HepG2 (cell line): ENCODE results near the gene NDE1. TPM values are rescaled to one million over a fixed set of nuclear protein-coding genes. Genes with fewer than 3 reads are reported as not detected.
A peak's percentile ranks its signal among the peaks of the same experiment; 100 is the strongest.

ENCODE experiments used
- BCL6 ChIP-seq: IDR thresholded peaks from 2 replicates; pipeline ENCODE4 v1.6.1; 2016; ENCODE audit warnings: missing genetic modification reagents, missing compliant biosample characterization
- GTF2F1 ChIP-seq: fragments of 150-350 bp; IDR thresholded peaks from 2 replicates; pipeline ENCODE4 v1.6.1; 2014; ENCODE audit warnings: low read length
- HOXA5 ChIP-seq: sonication (generic); formaldehyde crosslinking; IDR thresholded peaks from 2 replicates; pipeline ENCODE4 v1.4.0; 2020; ENCODE audit warnings: missing genetic modification reagents
- MTA1 ChIP-seq: sonication (generic); formaldehyde crosslinking; IDR thresholded peaks from 2 replicates; pipeline ENCODE4 v1.4.0; 2020; ENCODE audit warnings: missing genetic modification reagents, mild to moderate bottlenecking, borderline replicate concordance
- MTF1 ChIP-seq: sonication (generic); formaldehyde crosslinking; IDR thresholded peaks from 2 replicates; pipeline ENCODE4 v1.5.0; 2020; ENCODE audit warnings: missing genetic modification reagents
- MXI1 ChIP-seq: IDR thresholded peaks from 3 replicates; pipeline ENCODE4 v1.6.1; 2012; ENCODE audit warnings: low read depth, low read length, inconsistent platforms, borderline replicate concordance
- NR1H2 ChIP-seq: sonication (generic); formaldehyde crosslinking; IDR thresholded peaks from 2 replicates; pipeline ENCODE4 v1.8.1; 2022; ENCODE audit warnings: low read depth, missing genetic modification reagents, borderline replicate concordance
- SMARCC2 ChIP-seq: fragments of 450-650 bp; IDR thresholded peaks from 2 replicates; pipeline ENCODE4 v1.6.1; 2017; ENCODE audit warnings: antibody characterized with exemption, mild to moderate bottlenecking
- TARDBP ChIP-seq: sonication (generic); formaldehyde crosslinking; IDR thresholded peaks from 2 replicates; pipeline ENCODE4 v1.8.0; 2022; ENCODE audit warnings: mild to moderate bottlenecking, missing genetic modification reagents
- TBP ChIP-seq: sonication (generic); formaldehyde crosslinking; IDR thresholded peaks from 2 replicates; pipeline ENCODE4 v1.5.0; 2020; ENCODE audit warnings: missing genetic modification reagents
- THYN1 ChIP-seq: sonication (generic); formaldehyde crosslinking; IDR thresholded peaks from 2 replicates; pipeline ENCODE4 v1.8.1; 2023; ENCODE audit warnings: low read depth, mild to moderate bottlenecking, moderate library complexity, missing genetic modification reagents, borderline replicate concordance
- ZNF124 ChIP-seq: sonication (generic); formaldehyde crosslinking; IDR thresholded peaks from 2 replicates; pipeline ENCODE4 v1.4.0; 2020; ENCODE audit warnings: missing genetic modification reagents
- ZNF138 ChIP-seq: sonication (generic); formaldehyde crosslinking; IDR thresholded peaks from 2 replicates; pipeline ENCODE4 v1.5.0; 2020; ENCODE audit warnings: mild to moderate bottlenecking, low read depth, missing genetic modification reagents
- ZNF556 ChIP-seq: sonication (generic); formaldehyde crosslinking; IDR thresholded peaks from 2 replicates; pipeline ENCODE4 v1.4.0; 2020; ENCODE audit warnings: mild to moderate bottlenecking, missing genetic modification reagents, borderline replicate concordance
- polyA plus RNA-seq, 8 experiments: library from polyadenylated mRNA; depleted of rRNA in 3 of 8; stranded (reverse) in 7 of 8; unstranded in 1 of 8; fragments of >200 nt; fragmentation: Illumina TruSeq in 4 of 8; extraction: Trizol in 4 of 8; gene quantifications; 2 replicates each; pipeline versions ENCODE4 v1.2.1 to v1.2.3, GENCODE V29; 2011 to 2016; ENCODE audit warnings: low read depth in 4 of 8, missing spikeins in 1 of 8, mixed read lengths in 1 of 8; ENCODE audit not compliant: insufficient read depth in 1 of 8
- total RNA-seq, 5 experiments: library from RNA; depleted of rRNA; stranded (reverse); fragments of >200 nt; fragmentation: Illumina TruSeq; extraction: Trizol; gene quantifications; 2 replicates each; pipeline ENCODE4 v1.2.3, GENCODE V29; 2016; ENCODE audit warnings: low read depth in 1 of 5
- TF ChIP-seq, protein P1 (sequence below): fragments of 450-650 bp; IDR thresholded peaks from 2 replicates; pipeline ENCODE4 v1.6.1; 2017
- TF ChIP-seq, protein P2 (sequence below): sonication (generic); formaldehyde crosslinking; IDR thresholded peaks from 2 replicates; pipeline ENCODE4 v1.5.1; 2020; ENCODE audit warnings: missing genetic modification reagents, mild to moderate bottlenecking, borderline replicate concordance
- TF ChIP-seq, protein P3 (sequence below): sonication (generic); formaldehyde crosslinking; IDR thresholded peaks from 2 replicates; pipeline ENCODE4 v1.4.0; 2020; ENCODE audit warnings: missing genetic modification reagents, borderline replicate concordance
- TF ChIP-seq, protein P4 (sequence below): sonication (generic); formaldehyde crosslinking; IDR thresholded peaks from 2 replicates; pipeline ENCODE4 v1.5.1; 2020; ENCODE audit warnings: mild to moderate bottlenecking, missing genetic modification reagents
- TF ChIP-seq, protein P5 (sequence below): IDR thresholded peaks from 2 replicates; pipeline ENCODE4 v1.6.1; 2012; ENCODE audit warnings: inconsistent platforms
- TF ChIP-seq, protein P6 (sequence below): sonication (generic); formaldehyde crosslinking; IDR thresholded peaks from 2 replicates; pipeline ENCODE4 v1.4.0; 2020; ENCODE audit warnings: missing genetic modification reagents, mild to moderate bottlenecking, borderline replicate concordance

NDE1 gene
- total and polyA plus RNA-seq, 2 of the 13 experiments (the other 11 are each of a cell fraction or from before 2014, with no cell fraction given) = 40.9 to 72.5 TPM

DNA sequence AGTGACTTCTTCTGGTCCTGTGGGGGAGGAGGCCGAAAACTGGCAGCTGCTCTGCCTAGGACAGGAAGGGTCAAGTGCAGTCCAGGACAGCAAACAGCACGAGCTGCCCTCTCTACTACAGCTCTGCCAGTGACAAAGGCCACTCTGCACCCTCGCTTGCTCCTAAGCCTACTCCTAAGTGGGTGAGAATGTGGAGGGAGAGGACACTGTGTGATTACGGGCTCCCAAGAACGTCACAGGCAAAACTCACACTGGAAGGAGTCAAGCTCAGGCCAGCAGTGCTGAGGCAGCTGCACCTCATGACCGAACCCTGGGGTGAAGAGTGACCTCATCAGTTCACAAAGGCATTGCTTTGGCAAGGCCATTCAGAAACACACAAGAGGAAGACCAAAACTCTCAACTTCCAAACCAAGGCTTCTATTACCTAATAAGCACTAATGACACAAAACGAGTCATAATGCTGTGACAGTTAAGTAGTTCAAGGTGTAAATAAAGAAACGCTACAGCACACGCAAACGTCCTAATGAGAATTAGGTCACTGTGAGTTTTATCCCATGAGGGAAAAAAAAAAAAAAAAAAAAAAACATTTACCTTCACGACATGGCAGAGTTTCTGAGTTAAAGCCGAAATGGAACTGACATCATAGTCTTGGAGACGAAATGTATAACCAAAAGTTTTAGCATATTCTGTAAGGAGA is 42.2 kb upstream of the NDE1 start (continued):
- no peak for TF ChIP-seq MXI1
- 0 out of 2 replicates have a peak, but pooled peaks have one; percentile 37 for TF ChIP-seq MTA1
- no peak for TF ChIP-seq SMARCC2
- no peak; the same call in 1 of the 2 replicates for TF ChIP-seq NR1H2 (CRISPR knock-in tag)
- peak; percentile 3 for TF ChIP-seq BCL6 (CRISPR knock-in tag)
- no peak for TF ChIP-seq HOXA5
- no peak for TF ChIP-seq MTF1 (CRISPR knock-in tag)
- no peak for TF ChIP-seq GTF2F1
- TF ChIP-seq, protein P1, sequence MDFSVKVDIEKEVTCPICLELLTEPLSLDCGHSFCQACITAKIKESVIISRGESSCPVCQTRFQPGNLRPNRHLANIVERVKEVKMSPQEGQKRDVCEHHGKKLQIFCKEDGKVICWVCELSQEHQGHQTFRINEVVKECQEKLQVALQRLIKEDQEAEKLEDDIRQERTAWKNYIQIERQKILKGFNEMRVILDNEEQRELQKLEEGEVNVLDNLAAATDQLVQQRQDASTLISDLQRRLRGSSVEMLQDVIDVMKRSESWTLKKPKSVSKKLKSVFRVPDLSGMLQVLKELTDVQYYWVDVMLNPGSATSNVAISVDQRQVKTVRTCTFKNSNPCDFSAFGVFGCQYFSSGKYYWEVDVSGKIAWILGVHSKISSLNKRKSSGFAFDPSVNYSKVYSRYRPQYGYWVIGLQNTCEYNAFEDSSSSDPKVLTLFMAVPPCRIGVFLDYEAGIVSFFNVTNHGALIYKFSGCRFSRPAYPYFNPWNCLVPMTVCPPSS = no peak
- no peak for TF ChIP-seq ZNF138 (CRISPR knock-in tag)
- TF ChIP-seq, protein P2, sequence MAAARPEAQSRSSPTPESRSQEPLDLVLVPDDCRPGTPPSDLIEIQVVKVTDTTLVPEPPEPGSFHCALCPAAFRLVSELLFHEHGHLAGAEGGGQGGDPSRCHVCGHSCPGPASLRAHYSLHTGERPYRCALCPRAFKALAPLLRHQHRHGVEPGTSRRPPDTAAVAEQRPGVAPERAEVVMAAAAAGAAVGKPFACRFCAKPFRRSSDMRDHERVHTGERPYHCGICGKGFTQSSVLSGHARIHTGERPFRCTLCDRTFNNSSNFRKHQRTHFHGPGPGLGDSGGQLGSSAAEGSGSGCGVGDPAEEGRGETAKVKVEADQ (CRISPR knock-in tag) = no peak
- TF ChIP-seq, protein P3, sequence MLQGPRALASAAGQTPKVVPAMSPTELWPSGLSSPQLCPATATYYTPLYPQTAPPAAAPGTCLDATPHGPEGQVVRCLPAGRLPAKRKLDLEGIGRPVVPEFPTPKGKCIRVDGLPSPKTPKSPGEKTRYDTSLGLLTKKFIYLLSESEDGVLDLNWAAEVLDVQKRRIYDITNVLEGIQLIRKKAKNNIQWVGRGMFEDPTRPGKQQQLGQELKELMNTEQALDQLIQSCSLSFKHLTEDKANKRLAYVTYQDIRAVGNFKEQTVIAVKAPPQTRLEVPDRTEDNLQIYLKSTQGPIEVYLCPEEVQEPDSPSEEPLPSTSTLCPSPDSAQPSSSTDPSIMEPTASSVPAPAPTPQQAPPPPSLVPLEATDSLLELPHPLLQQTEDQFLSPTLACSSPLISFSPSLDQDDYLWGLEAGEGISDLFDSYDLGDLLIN (CRISPR knock-in tag) = no peak
- TF ChIP-seq, protein P4, sequence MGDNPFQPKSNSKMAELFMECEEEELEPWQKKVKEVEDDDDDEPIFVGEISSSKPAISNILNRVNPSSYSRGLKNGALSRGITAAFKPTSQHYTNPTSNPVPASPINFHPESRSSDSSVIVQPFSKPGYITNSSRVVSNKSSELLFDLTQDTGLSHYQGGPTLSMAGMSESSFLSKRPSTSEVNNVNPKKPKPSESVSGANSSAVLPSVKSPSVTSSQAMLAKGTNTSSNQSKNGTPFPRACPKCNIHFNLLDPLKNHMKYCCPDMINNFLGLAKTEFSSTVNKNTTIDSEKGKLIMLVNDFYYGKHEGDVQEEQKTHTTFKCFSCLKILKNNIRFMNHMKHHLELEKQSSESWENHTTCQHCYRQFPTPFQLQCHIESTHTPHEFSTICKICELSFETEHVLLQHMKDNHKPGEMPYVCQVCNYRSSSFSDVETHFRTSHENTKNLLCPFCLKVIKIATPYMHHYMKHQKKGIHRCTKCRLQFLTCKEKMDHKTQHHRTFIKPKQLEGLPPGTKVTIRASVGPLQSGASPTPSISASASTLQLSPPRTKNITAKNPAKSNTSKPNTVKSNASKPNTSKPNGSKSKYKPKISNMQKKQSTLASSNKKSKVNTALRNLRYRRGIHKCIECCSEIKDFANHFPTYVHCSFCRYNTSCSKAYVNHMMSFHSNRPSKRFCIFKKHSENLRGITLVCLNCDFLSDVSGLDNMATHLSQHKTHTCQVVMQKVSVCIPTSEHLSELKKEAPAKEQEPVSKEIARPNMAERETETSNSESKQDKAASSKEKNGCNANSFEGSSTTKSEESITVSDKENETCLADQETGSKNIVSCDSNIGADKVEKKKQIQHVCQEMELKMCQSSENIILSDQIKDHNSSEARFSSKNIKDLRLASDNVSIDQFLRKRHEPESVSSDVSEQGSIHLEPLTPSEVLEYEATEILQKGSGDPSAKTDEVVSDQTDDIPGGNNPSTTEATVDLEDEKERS = no peak; the same call in 1 of the 2 replicates
- TF ChIP-seq, protein P5, sequence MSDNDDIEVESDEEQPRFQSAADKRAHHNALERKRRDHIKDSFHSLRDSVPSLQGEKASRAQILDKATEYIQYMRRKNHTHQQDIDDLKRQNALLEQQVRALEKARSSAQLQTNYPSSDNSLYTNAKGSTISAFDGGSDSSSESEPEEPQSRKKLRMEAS = peak; percentile 47
- TF ChIP-seq, protein P6, sequence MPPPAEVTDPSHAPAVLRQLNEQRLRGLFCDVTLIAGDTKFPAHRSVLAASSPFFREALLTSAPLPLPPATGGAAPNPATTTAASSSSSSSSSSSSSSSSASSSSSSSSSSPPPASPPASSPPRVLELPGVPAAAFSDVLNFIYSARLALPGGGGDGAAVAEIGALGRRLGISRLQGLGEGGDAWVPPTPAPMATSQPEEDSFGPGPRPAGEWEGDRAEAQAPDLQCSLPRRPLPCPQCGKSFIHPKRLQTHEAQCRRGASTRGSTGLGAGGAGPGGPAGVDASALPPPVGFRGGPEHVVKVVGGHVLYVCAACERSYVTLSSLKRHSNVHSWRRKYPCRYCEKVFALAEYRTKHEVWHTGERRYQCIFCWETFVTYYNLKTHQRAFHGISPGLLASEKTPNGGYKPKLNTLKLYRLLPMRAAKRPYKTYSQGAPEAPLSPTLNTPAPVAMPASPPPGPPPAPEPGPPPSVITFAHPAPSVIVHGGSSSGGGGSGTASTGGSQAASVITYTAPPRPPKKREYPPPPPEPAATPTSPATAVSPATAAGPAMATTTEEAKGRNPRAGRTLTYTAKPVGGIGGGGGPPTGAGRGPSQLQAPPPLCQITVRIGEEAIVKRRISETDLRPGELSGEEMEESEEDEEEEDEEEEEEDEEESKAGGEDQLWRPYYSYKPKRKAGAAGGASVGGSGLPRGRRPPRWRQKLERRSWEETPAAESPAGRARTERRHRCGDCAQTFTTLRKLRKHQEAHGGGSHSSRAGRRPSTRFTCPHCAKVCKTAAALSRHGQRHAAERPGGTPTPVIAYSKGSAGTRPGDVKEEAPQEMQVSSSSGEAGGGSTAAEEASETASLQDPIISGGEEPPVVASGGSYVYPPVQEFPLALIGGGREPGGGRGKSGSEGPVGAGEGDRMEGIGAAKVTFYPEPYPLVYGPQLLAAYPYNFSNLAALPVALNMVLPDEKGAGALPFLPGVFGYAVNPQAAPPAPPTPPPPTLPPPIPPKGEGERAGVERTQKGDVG (CRISPR knock-in tag) = no peak
- TF ChIP-seq ZNF556 (CRISPR knock-in tag) = peak; percentile 84; the same call in 1 of the 2 replicates
- TF ChIP-seq THYN1 (CRISPR knock-in tag) = no peak
- TF ChIP-seq ZNF124 (CRISPR knock-in tag) = no peak
- no peak; the same call in 1 of the 2 replicates for TF ChIP-seq TARDBP (CRISPR knock-in tag)
- TF ChIP-seq TBP (CRISPR knock-in tag) = no peak
